ACC112 (cell line): ENCODE data around the gene IRF2BP2.

Experiments
- H2AFZ ChIP-seq: fragments of 200-600 bp; sonication (generic); one replicate; pipeline ENCODE4 v1.6.0; 2017; ENCODE audit warnings: antibody characterized with exemption, low read length; ENCODE audit not compliant: unreplicated experiment
- H3K27ac ChIP-seq: fragments of 200-600 bp; sonication (generic); 2 replicates; pipeline ENCODE4 v1.5.1; 2014; ENCODE audit warnings: low read depth, mild to moderate bottlenecking, antibody characterized with exemption, low read length, moderate library complexity
- H3K27me3 ChIP-seq: fragments of 200-600 bp; sonication (generic); 2 replicates; pipeline ENCODE4 v1.6.1; 2014; ENCODE audit warnings: mild to moderate bottlenecking, antibody characterized with exemption, low read length, moderate library complexity, mixed read lengths; ENCODE audit not compliant: insufficient read depth
- H3K36me3 ChIP-seq: fragments of 200-600 bp; sonication (generic); 2 replicates; pipeline ENCODE4 v1.6.1; 2016; ENCODE audit warnings: mild to moderate bottlenecking, antibody characterized with exemption, low read length, moderate library complexity, mixed read lengths; ENCODE audit not compliant: insufficient read depth
- H3K4me1 ChIP-seq: fragments of 200-600 bp; sonication (generic); one replicate; pipeline ENCODE4 v1.6.1; 2016; ENCODE audit warnings: low read length, mixed read lengths; ENCODE audit not compliant: insufficient read depth, unreplicated experiment, control insufficient read depth
- H3K4me3 ChIP-seq: fragments of 200-600 bp; sonication (generic); 2 replicates; pipeline ENCODE4 v1.5.1; 2014; ENCODE audit warnings: mild to moderate bottlenecking, low read depth, low read length
- H3K79me2 ChIP-seq: fragments of 200-600 bp; sonication (generic); one replicate; pipeline ENCODE4 v1.6.0; 2016; ENCODE audit warnings: low read length; ENCODE audit not compliant: control insufficient read depth, unreplicated experiment, insufficient read depth

IRF2BP2 gene

GRCh38 chr1:234564035-234565029 lies 45.6 kb downstream of the IRF2BP2 start:
- H2AFZ ChIP-seq: no peak overlapping the region
- H3K27ac ChIP-seq: no peak overlapping the region
- H3K4me3 ChIP-seq: no peak overlapping the region
- H3K27me3 ChIP-seq: no peaks in the 10 kb centered on the region
- no peaks in the 10 kb centered on the region for H3K79me2 ChIP-seq
- H3K36me3 ChIP-seq: no peaks in the 10 kb centered on the region
- H3K4me1 ChIP-seq: peaks cover 15% of the 10 kb centered on the region

- Histone ChIP-seq H3K27me3 (no peaks in the 10 kb centered on the region), H3K4me1 (peaks cover 15% of the 10 kb centered on the region)
These were observed 47.6 kb downstream of the IRF2BP2 start for GRCh38 chr1:234562334-234562733.

GRCh38 chr1:234561319-234561718 lies 48.7 kb downstream of the IRF2BP2 start:
- H2AFZ ChIP-seq: no peak overlapping the region
- H3K36me3 ChIP-seq: no peaks in the 10 kb centered on the region
- H3K27ac ChIP-seq: no peak overlapping the region
- H3K4me3 ChIP-seq: no peak overlapping the region
- no peaks in the 10 kb centered on the region for H3K27me3 ChIP-seq
- no peaks in the 10 kb centered on the region for H3K79me2 ChIP-seq
- peaks cover 15% of the 10 kb centered on the region for H3K4me1 ChIP-seq

More at GRCh38 chr1:234562334-234562733, 47.6 kb downstream of the IRF2BP2 start:
- Histone ChIP-seq H2AFZ (no peak overlapping the region), H3K79me2 (no peaks in the 10 kb centered on the region), H3K4me3 (no peak overlapping the region), H3K27ac (no peak overlapping the region), H3K36me3 (no peaks in the 10 kb centered on the region)

- Histone ChIP-seq H3K4me3 (no peak overlapping the region), H3K27ac (no peak overlapping the region), H3K36me3 (no peaks in the 10 kb centered on the region), H3K27me3 (no peaks in the 10 kb centered on the region), H3K4me1 (peaks cover 12% of the 10 kb centered on the region), H3K79me2 (no peaks in the 10 kb centered on the region), H2AFZ (no peak overlapping the region)
These were observed 49.9 kb downstream of the IRF2BP2 start for GRCh38 chr1:234559902-234560676.

- Histone ChIP-seq H3K79me2 (no peaks in the 10 kb centered on the region), H3K27ac (no peak overlapping the region), H3K4me3 (no peak overlapping the region), H3K36me3 (no peaks in the 10 kb centered on the region), H2AFZ (no peak overlapping the region), H3K4me1 (peaks cover 4% of the 10 kb centered on the region), H3K27me3 (no peaks in the 10 kb centered on the region)
These were observed 50.7 kb downstream of the IRF2BP2 start for GRCh38 chr1:234559152-234559901.

GRCh38 chr1:234558330-234558836 lies 51.6 kb downstream of the IRF2BP2 start:
- no peaks in the 10 kb centered on the region for H3K36me3 ChIP-seq
- peaks cover 6% of the 10 kb centered on the region for H3K4me1 ChIP-seq
- H3K4me3 ChIP-seq: no peak overlapping the region
- no peak overlapping the region for H2AFZ ChIP-seq
- no peaks in the 10 kb centered on the region for H3K27me3 ChIP-seq
- no peaks in the 10 kb centered on the region for H3K79me2 ChIP-seq
- no peak overlapping the region for H3K27ac ChIP-seq

- no peaks in the 10 kb centered on the region for H3K79me2 ChIP-seq
- H3K27me3 ChIP-seq: no peaks in the 10 kb centered on the region
- peaks cover 7% of the 10 kb centered on the region for H3K4me1 ChIP-seq
- no peak overlapping the region for H3K27ac ChIP-seq
- H2AFZ ChIP-seq: no peak overlapping the region
- H3K36me3 ChIP-seq: no peaks in the 10 kb centered on the region
- H3K4me3 ChIP-seq: no peak overlapping the region
These were observed 53.6 kb downstream of the IRF2BP2 start for GRCh38 chr1:234556245-234556943.

GRCh38 chr1:234555390-234556024 lies 54.5 kb downstream of the IRF2BP2 start:
- Histone ChIP-seq H3K4me1 (peaks cover 7% of the 10 kb centered on the region), H3K79me2 (no peaks in the 10 kb centered on the region), H3K27ac (no peak overlapping the region), H3K27me3 (no peaks in the 10 kb centered on the region), H3K4me3 (no peak overlapping the region), H2AFZ (no peak overlapping the region), H3K36me3 (no peaks in the 10 kb centered on the region)

GRCh38 chr1:234554698-234555311 lies 55.2 kb downstream of the IRF2BP2 start:
- Histone ChIP-seq H3K27ac (no peak overlapping the region), H3K36me3 (no peaks in the 10 kb centered on the region), H2AFZ (no peak overlapping the region), H3K79me2 (no peaks in the 10 kb centered on the region), H3K27me3 (no peaks in the 10 kb centered on the region), H3K4me1 (peaks cover 7% of the 10 kb centered on the region), H3K4me3 (no peak overlapping the region)
